Measurements from ENCODE around the gene C10orf95. TPM values are rescaled to one million over a fixed set of nuclear protein-coding genes. Genes with fewer than 3 reads are reported as not detected.

Gene C10orf95
- total RNA-seq, 1 donor = 0.27 TPM

DNA sequence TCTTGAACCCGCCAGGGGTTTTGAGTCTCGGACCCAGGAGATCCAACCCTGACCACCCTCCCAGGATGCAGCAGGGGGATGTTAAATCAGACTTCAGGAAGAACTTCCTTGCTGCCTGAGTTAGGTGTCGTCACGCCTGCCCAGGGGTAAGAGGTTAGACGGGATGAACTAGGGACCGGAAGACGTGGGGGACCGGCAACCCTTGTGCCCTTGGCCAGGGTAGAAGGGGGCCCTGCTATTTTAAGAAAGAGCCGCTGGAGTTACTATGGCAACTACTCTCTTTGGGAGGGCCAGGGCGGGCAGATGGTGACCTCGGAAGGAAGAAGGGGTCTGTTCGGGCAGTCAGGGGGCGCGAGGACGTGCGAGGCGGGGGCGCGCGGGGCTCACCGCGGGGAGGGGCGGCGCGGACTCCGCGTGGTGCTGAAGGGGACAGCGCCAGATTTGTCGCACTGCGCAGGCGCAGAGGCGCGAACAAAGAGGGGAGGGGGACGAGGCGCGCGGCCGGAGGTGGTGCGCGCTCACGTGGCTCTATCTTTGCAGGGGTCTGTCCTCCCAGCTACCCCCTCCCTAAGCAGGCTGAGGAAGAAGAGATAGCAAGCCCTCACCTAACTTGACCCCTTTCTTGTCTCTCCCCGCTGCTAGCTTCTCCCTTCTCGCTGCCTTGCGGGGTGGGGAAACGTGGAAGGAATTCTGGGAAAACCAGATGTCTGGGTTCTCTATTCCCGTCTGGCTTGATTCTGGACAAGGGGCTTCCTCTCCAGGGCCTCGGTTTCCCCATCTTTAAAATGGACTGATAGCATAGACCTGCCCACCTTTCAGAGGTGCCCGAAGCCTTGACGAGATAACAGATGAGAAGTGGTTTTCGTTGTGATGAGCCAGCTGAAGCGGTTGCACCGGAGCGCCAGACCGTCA lies 31.8 kb downstream of the C10orf95 start:
- DNase-seq (ENCODE audit: low read depth in 2 of 3, low spot score in 2 of 3) = peak in 2 of 3 donors; percentile 60 to 65

GRCh38 chr10:102418622-102419268 lies 32.6 kb downstream of the C10orf95 start, which contains the start of gene PSD:
Gene PSD (minus strand): TSS chr10:102418785. CDS start chr10:102417038, 1,747 bp downstream.
- no peak for DNase-seq (ENCODE audit: low read depth in 2 of 3, low spot score in 2 of 3)

DNA sequence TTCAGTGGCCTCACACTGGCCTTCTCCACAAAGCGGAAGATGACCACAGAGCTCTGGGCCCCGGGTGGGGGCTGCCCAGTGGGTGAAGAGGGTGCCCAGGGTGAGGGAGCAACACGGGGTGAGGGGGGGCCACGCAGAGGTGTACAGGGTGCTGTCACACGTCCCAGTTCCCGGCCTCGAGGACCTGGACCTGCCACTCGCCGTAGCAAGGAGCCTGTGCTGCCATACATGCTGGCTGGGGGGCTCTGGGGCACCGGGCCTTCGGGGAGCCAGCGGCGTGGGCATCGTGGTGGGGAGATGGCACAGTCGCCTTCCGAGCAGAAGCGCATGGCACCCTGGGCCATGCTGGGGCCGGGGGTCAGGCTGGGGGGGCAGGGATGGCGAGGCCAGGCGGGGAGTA lies 34.6 kb downstream of the C10orf95 start:
- no peak for DNase-seq (ENCODE audit: low read depth in 2 of 3, low spot score in 2 of 3)

DNA sequence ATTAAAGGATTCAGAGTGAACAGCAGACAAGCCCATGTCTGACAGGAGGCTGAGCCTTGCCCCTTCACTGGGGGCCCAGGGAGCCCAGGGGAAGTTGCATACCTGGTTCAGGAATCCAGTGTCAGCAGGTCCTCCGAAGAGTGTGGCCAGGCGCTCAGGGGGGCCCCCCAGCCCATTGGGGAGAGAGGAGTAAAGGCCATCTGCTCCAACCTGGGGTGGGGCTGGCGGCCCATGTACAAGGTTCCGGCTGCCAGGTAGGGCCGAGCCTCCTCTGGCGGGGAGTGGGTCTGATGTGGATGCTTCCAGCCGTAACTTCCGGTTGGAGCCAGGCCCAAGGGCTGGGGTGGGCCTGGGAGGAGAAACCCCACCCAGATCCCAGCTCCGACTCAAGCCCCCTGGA lies 35.1 kb downstream of the C10orf95 start:
- no peak for DNase-seq (ENCODE audit: low read depth in 2 of 3, low spot score in 2 of 3)

- no peak for DNase-seq (ENCODE audit: low read depth in 2 of 3, low spot score in 2 of 3)
Observed at GRCh38 chr10:102414749-102415148, 36.6 kb downstream of the C10orf95 start.

- DNase-seq (ENCODE audit: low read depth in 2 of 3, low spot score in 2 of 3) = no peak
Observed at GRCh38 chr10:102413806-102414561, 37.4 kb downstream of the C10orf95 start.

- no peak for DNase-seq (ENCODE audit: low read depth in 2 of 3, low spot score in 2 of 3)
Observed at GRCh38 chr10:102413053-102413705, 38.2 kb downstream of the C10orf95 start.

DNA sequence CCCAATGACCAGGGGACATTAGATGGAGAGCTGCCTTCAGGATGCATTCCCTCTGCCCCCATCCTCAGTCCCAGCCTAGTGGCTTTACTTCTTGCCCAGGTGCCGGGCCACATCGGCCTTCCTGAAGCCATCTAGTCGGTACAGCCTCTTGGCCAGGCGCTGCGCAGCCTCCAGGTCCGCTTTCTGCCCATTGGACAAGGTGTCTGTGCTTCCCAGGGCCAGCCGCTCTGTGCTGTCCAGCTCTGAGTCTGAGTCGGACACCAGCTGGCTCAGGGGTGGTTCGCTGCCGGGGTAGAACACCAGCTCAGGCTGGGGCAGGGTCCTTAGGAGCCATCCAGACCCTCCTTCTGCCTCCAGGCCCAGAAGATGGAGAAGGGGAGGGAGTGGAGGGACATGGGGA lies 39.0 kb downstream of the C10orf95 start:
- no peak for DNase-seq (ENCODE audit: low read depth in 2 of 3, low spot score in 2 of 3)

DNA sequence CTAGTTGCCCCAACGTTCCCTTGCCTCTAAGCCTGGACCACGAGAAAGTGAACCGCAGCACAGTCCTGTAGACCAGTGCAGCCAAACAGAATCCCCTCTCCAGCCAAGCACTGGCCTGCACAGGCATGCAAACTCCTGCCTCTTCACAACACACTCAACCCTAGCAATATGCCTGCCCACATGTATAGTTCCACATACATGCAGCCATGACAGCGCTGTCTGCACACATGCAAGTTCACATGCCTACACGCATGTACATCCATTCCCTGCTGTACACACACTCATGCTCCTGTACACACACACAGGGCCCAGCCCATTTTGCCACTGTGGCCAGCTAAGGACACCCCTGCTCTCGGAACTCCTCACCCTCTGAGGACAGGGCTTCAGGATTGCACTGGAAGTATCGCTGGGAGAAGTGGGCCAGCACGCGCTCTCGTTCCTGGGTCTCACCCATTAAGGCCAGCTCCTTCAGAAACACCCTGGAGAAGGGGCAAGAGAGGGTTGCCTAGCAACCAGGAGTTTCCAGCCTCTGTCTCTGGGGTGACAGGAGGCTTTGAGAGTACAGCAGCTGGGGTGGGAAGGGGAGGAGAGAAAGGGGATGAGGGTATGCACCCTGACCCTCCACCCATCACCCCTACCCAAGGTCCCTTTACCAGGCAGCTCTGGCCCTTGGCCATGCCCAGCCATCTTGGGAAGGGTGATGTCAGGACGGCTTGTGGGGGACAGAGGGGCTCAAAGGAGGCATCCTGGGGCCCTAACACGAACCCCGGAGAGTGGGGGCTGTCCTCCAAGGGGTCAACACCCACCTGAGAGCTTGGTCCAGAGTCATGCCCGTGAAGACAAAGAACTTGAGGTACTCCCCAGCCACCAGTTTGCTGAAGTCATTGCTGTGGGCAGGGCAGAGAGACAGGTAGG lies 39.7 kb downstream of the C10orf95 start:
- DNase-seq (ENCODE audit: low read depth in 2 of 3, low spot score in 2 of 3) = no peak

- DNase-seq (ENCODE audit: low read depth in 2 of 3, low spot score in 2 of 3) = peak in 2 of 3 donors; percentile 58 to 71
Observed at GRCh38 chr10:102410429-102411073, 40.8 kb downstream of the C10orf95 start.

DNA sequence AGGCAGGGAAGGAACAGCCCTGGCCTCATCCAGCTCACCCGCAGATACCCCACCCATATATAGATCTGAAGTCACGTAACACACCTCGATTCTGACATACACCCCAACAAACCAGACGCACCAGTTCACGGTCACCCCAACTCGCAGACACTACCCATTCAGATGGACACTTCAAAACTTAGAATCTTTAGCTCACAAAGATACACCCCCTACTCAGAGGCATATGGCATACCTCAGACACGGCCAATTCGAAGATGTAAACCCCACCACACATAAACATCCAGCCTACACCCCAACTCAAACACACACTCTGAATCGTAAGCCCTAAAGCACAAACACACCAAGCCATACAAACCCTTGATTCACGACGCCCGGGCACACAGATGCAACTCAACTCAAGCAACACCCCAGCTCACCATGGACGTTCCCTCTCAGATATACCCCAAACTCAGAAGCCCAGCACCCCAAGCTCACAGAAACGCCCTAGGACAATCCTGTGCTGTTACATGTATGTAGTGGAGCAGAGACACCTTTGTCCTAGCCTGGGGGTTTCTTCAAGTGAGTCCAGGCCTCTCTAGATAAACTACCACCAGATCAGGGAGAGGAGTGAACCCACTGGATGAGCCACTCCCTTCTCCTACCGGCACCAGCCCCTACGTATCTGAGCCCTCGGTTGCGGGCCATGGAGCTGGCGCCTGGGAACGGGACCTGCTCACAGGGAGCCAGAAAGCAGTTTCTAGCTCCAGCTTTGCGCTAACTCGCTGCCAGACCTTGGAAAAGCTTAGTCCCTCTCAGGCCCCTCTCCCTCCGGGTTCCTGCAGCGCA lies 41.5 kb downstream of the C10orf95 start:
- no peak for DNase-seq (ENCODE audit: low read depth in 2 of 3, low spot score in 2 of 3)

- DNase-seq (ENCODE audit: low read depth in 2 of 3, low spot score in 2 of 3) = peak in 2 of 3 donors; percentile 58 to 72
Observed at GRCh38 chr10:102408728-102409603, 42.4 kb downstream of the C10orf95 start.

DNA sequence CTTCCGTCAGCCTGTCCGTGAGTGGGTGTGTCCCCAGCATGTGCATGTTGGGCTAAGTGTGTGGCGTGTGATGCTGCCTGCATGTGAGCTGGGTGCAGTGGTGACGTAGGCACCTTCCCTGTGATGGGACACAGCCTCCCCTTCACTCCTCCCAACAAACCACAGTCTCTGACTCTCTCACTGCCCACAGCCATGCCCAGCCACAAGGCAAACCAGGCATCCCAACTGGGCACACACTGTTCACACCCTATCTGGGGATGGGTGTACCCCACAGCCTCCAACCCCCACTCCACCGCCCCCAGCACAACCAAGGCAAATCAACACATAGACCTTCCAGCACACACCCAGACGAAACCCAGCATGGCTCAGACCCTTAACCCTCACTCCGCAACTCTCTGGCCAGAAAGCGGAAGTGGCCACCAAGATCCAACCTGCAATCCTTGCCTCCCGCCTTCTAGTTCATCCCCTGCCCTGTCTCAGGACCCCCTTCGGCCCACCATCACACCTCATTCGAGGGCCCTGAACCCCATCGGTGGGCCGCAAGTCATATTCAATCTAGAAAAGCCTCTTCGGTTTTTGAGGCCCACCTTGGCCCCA lies 43.1 kb downstream of the C10orf95 start:
- DNase-seq (ENCODE audit: low read depth in 2 of 3, low spot score in 2 of 3) = no peak

GRCh38 chr10:102407425-102408130 lies 43.8 kb downstream of the C10orf95 start:
- DNase-seq (ENCODE audit: low read depth in 2 of 3, low spot score in 2 of 3) = no peak

- DNase-seq (ENCODE audit: low read depth in 2 of 3, low spot score in 2 of 3) = no peak
Observed at GRCh38 chr10:102406815-102407214, 44.5 kb downstream of the C10orf95 start.

DNA sequence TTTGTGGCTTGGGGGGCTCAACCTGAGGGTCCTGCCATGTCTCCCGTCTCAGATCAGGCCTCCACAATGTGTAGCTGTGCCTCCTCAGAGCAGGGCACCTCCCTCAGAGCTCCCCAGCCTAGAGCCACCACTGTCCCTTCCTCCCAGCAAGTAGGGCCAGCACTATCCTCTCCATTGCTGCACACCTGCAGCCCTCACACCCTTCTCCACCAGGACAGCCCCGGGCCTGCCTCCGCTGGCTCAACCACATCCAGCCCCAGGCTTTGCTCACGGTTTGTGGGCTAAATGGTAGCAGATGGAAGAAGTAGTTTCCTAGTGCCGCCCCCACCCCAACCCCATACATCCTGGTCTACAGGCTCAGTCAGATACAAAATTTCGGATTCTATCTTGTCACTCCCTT lies 45.7 kb downstream of the C10orf95 start:
- no peak for DNase-seq (ENCODE audit: low read depth in 2 of 3, low spot score in 2 of 3)

All from hematopoietic multipotent progenitor cell (in vitro differentiated cells).